Adrenal gland (tissue), 5 donors: Measurements from ENCODE around the gene BRSK2.

Source experiments
- POLR2A ChIP-seq, 2 donors: fragments of 450-650 bp; IDR thresholded peaks; one replicate each; pipeline ENCODE4 v1.6.1; 2017; ENCODE audit warnings: antibody characterized with exemption in 2 of 2, mild to moderate bottlenecking in 2 of 2, moderate library complexity in 1 of 2
- TF ChIP-seq, protein P1 (sequence below), 6 experiments: fragments of 450-650 bp in 4 of 6; fragments of 200-600 bp in 2 of 6; sonication (generic) in 1 of 6; IDR thresholded peaks; 1 replicate in 5 of 6; 2 replicates in 1 of 6; pipeline versions ENCODE4 v1.5.1 to v1.8.0; 2016 to 2021; ENCODE audit warnings: antibody characterized with exemption in 6 of 6, mild to moderate bottlenecking in 2 of 6, moderate library complexity in 1 of 6
- donor health status: DM: no; HTN: no; CAD: no.

- TF ChIP-seq, protein P1, sequence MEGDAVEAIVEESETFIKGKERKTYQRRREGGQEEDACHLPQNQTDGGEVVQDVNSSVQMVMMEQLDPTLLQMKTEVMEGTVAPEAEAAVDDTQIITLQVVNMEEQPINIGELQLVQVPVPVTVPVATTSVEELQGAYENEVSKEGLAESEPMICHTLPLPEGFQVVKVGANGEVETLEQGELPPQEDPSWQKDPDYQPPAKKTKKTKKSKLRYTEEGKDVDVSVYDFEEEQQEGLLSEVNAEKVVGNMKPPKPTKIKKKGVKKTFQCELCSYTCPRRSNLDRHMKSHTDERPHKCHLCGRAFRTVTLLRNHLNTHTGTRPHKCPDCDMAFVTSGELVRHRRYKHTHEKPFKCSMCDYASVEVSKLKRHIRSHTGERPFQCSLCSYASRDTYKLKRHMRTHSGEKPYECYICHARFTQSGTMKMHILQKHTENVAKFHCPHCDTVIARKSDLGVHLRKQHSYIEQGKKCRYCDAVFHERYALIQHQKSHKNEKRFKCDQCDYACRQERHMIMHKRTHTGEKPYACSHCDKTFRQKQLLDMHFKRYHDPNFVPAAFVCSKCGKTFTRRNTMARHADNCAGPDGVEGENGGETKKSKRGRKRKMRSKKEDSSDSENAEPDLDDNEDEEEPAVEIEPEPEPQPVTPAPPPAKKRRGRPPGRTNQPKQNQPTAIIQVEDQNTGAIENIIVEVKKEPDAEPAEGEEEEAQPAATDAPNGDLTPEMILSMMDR (IDR thresholded peaks at IDR 0.05): no peak
- TF ChIP-seq POLR2A (IDR thresholded peaks at IDR 0.05): no peak
Observed at GRCh38 chr11:1387961-1388762, 1.6 kb upstream of the BRSK2 start.
